Left renal cortex interstitium (tissue), 4 donors: ENCODE results near the gene HDAC11. TPM values are rescaled to one million over a fixed set of nuclear protein-coding genes. Genes with fewer than 3 reads are reported as not detected.

Source experiments
- DNase-seq, 4 donors: peaks; one replicate each; pipeline ENCODE4 v3.0.0-alpha.2; 2013; ENCODE audit warnings: low read depth in 4 of 4, low spot score in 2 of 4, missing footprints in 1 of 4
- polyA plus RNA-seq, 4 donors: library from polyadenylated mRNA; unstranded; fragments of 120-200 nt; gene quantifications; one replicate each; pipeline ENCODE4 v1.2.1, GENCODE V29; 2013; ENCODE audit not compliant: insufficient read length in 4 of 4

The HDAC11 gene
- polyA plus RNA-seq, 4 donors = 22.2 to 25.4 (median 23.3) TPM

DNA sequence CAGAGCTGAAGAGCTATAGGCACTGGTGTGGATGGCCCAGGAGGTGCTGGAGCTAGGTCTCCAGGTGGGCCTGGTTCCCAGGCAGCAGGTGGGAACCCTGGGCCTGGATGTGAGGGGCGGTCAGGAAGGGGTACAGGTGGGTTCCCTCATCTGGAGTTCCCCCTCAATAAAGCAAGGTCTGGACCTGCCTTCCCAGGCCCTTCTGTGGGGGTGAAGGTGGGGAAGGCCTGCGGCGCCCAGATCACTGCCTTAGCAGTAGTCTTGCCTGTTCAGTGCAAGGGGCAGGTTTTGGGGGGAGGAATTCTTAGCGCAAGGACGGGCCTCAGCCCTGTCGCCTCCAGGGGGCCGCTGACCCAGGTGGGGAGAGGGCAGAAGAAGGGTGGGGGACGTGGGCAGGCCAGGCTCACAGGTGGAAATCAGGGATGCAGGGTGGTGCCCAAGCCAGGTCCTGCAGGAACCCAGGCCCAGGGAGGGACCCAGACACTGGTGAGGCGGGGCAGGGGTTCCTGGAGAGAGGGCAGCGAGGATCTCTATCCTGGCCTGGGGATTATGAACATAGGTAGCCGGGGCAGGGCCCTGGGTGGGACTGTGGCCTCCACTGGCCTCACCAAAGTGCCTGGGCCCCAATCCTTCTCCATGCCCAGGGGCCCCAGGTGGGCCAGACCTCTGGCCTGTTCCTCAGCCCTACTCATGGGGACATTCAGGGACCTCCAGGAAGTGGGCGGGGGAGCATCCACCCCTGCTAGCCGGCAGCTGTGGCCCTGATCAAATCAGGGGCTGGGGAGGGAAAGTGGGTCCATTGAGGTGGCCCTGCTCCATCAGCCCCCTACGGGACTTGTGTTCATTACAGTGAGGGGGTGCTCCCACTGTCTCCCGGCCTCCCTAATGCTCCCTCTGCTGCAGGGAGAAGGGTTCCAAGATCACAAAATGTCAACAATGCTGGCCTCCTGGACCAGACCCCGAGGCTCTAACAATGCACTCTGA lies 25.3 kb downstream of the HDAC11 start:
- no peak for DNase-seq

DNA sequence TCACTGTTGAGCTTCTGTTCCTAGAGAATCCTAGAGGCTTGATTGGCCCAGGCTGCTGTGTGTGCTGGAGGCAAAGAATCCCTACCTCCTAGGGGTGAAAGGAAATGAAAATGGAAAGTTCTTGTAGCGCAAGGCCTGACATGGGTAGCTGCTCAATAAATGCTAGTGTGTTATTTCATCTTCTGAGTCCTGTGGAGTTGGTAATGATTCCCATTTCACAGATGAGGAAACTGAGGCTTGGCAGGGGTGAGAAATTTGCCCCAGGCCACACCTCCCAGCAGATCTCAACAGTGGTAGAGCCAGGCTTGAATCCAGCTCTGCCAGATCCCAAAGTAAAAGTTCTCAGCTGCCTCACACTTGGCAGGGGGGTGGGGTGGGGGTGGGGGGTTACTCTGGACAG lies 26.1 kb downstream of the HDAC11 start:
- DNase-seq = no peak

DNA sequence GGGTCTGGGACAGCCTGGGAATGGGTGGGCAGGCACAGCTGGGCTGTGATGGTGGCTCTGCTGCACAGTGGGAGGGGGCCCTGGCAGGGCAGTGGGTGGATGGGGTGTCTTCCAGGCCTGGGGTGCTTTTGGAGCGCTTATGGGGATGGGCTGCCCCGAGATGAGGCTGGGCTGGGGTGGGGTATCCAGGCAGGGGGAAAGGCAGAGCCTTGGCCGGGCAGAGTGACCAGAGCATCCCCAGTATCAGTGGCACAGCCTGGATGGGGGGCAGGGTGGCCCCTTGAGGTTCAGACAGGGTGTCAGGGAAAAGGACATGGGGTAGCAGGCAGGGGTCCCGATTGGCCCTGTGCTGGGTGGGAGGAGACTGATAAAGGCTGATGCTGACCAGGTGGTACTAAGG lies 26.6 kb downstream of the HDAC11 start:
- DNase-seq = no peak

DNA sequence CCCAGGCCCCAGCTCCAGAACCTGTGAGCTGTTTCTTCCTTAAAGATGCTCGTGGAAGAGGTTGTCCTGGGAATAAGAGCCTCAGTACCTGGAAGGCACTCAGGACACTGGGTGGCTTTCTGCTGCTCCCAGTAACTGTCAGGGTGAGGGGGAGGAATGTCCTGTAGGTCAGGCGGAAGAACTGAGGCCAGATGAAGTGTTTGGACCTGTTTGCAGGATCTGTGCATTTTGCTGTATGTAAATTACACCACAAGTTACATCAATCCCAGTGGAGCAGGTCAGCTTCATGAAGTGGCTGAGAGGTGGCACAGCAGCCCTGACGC lies 27.1 kb downstream of the HDAC11 start:
- DNase-seq = no peak

DNA sequence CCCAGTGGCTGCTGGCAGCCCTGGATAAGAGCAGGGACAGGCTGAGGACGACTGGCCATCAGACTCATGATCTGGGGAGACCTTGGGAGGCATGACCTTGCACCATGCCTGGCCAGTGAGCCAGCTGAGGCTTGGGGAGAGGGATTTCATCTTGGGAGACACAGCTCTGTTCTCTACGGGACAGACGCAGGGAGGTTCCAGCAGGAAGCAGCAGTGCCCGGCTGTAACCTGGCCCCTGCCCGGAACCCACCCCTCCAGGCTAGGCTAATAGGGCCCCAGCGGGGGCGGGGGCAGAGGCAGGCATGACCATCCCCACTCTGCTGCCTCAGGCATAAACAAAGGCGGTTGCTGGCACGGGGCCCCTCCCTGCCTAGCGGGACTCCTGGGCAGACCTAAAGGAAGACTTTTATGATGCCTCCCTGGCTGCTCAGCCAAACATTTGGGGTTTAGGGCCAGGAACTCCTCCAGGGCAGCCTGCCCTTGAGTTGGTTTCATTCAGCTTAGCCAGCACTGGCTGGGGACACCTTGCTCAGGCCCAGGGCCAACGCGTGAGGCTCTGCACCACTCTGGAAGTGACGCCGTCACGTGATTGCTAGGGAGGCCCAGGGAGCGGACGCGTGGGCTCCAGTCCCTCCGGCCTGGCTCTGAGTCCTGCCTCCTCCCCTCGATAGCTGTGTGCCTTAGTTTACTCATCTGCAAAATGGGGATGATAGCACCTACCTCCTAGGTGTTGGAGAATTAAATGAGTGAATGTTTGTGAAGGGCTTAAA lies 27.6 kb downstream of the HDAC11 start:
- no peak for DNase-seq

DNA sequence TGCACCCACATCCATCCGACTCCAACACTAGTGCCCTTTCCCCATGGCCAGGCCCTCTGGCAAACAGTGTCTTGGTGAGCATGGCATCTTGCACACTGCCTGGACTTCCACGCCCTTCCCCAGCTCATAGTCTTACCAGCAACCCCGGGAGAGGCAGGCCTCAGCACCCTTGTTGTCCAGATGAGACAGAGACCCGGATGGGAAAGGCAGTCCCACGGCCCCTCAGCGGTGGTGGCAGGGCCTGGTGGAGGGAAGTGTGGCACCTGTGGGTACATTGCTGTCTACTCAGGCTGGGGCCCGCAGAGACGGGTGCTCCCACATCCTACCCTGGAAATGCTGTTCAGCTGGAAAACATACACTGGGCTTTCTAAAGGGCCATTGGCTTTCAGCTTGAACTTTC lies 28.4 kb downstream of the HDAC11 start:
- no peak for DNase-seq

DNA sequence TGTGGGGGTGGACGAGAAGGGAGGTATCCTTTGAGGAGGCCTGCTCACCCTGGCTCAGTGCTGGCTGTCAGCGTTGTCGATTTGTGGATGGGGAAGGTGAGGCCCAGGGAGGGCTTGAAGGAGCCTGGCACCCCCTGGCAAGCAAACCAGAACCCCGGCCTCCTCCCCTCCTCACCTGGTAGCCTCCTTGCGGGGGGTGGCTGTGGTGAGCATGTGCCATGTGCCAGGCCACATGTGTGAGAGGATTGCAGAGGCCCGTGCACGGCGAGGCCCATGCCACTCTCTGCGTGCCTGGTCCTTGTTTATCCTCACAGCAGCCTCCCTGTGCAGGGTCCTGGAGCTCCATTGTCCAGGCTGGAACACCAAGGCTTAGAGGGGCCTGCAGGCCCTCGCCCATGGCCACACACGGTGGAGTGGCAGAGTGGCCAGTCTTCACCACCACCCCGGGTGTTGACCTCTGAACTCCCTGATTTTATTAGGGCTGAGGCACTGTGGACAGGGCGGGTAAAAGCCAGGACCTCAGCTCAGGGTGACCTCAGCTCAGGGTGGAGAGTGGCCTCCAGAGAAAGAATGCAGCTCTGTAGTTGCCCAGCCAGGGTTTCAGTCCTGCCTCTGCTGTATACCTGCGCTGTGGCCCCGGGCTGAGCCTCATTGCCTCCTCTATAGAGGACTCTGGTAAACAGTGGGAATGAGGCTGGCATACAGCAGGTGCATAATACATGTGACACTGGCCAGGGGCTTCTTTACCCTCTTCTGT lies 29.1 kb downstream of the HDAC11 start:
- DNase-seq = no peak

DNA sequence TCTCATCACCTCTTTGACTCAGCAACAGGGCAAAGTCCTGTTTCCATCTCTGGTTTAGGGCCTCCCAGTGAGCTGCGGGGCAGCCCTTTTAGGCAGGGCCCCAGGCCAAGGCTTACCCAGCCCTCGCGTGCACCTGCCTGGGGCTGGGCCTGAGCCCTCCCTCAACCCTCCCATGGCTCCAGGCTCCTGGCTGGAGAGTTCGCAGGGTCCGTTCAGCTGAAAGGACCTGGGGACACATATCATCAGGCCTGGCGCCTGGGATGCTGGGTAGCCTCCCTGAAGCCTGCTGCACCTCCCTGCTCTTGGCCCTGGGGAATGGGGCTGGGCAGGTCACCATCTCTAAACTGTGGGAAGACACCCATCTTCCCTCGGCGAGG lies 29.7 kb downstream of the HDAC11 start:
- no peak for DNase-seq

DNA sequence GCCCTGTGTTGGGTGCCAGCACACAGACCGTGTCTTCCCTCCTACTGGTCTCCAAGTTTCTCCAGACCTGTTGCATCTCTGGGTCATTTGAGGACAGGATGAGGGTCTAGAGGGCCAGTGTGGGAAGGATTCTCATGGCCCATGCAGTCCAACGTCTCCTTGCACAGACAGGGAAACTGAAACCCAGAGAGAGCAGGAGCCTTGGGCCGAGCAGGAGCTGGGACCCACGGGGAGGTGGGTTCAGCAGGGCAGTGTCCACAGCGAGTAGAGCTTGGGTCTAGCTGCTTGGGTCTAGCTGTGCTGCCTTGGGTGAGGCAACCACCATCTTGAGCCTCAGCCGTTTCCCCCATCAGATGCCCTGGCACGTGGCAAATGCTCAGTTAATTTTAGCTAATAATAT lies 32.3 kb downstream of the HDAC11 start:
- no peak for DNase-seq

DNA sequence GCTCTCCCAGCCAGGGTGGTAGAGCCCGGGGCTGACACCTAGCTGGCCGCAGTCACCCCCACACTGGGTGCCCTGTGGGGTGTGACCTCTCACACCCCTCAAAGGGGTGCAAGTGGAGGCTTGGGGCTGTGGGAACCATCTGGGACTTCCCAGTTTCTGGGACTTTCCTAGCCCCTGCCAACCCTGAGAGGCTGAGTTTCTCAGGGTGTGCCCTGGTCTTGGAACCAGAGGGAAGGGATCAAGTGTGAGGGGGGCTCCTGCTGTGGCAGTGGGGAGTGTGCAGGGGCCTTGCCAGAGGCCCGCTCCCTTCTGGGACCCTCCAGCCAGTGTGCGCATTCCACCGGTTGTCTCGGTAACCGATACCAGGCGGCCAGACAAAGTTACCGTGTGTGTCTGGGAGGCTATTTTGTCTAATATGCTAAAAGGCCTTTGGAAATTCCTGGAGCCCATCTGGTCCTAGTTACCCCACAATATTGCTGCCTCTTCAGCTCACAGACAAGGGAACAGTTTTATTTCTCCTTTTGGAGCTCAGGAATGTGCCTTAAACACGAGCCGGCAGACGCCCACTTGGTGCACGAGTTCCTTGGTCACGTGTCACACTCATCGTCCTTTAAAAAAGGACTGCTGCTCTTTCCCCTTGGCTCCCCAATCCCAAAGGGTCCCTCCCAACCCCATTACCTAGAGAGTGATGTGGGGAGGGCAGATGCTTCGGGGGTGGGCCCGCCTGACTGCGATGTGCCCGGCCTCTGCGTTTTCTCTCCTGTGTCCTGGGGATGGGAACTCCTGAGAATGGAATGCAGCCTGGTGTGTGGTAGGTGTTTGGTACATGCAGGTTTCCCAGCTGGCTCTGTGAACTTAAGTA lies 33.2 kb downstream of the HDAC11 start:
- no peak for DNase-seq

DNA sequence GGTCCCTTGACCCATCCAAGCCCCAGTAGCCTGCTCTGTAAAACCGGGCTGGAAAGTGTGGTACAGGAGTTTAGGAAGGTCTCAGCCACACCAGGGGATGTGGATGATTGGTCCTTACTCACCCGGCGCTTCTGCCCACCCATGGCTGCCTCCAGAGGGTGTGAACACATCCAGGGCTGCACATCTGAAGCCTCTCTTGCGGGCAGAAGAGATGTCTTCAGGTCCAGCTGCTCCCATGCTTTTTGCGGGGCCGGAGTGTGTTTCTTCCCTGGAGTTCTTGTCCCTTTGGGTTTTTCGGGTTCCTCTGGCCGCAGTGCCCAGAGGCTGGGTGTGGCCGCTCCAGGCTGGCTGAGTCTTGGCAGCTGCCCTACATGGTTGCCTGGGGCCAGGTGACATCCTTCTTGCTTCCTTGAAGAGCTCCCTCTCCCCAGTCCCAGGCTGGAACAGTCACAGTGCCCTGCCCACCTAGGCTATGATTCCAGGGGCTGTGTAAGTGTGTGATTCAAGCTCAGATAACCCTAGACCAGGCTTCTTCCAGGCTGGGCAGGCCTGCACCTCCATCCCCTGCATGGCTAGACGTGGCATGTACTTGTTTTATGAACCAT lies 33.9 kb downstream of the HDAC11 start:
- DNase-seq = no peak

DNA sequence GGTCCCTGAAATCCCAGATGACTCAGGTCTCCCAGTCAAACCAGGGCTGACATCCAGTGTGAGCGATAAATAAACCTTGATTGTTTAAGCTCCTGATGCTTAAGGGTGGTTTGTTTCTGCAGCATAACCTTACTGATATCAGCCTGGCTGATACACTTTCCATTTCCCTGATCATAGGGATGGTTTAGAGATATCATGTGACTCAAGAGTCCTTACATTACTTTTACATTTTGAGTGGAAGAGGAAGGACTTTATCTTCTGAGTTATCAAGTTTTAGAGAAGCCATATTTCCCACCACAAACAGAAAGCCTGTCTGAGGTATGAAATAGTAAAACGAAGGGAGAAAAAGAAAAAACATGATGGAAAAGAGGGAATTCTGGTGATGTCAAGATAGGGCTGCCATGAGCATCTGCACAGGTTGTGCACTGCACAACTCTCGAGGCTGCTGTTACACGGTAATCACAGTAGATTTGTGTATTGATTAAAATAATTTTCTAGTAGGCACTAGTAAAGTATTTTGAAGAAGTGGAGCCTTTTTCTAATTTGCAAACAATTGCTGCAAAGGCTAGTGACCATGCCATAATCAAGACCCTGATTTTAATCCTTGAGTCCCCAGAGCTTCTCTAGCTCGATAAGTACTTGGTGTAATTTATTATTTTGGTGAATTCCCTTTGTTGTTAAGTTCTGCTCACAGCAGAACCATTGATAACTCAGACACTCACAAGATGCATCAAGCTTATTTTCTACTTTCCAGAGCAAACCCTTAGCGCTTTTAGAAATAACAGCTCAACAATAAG lies 34.7 kb downstream of the HDAC11 start:
- DNase-seq = no peak

DNA sequence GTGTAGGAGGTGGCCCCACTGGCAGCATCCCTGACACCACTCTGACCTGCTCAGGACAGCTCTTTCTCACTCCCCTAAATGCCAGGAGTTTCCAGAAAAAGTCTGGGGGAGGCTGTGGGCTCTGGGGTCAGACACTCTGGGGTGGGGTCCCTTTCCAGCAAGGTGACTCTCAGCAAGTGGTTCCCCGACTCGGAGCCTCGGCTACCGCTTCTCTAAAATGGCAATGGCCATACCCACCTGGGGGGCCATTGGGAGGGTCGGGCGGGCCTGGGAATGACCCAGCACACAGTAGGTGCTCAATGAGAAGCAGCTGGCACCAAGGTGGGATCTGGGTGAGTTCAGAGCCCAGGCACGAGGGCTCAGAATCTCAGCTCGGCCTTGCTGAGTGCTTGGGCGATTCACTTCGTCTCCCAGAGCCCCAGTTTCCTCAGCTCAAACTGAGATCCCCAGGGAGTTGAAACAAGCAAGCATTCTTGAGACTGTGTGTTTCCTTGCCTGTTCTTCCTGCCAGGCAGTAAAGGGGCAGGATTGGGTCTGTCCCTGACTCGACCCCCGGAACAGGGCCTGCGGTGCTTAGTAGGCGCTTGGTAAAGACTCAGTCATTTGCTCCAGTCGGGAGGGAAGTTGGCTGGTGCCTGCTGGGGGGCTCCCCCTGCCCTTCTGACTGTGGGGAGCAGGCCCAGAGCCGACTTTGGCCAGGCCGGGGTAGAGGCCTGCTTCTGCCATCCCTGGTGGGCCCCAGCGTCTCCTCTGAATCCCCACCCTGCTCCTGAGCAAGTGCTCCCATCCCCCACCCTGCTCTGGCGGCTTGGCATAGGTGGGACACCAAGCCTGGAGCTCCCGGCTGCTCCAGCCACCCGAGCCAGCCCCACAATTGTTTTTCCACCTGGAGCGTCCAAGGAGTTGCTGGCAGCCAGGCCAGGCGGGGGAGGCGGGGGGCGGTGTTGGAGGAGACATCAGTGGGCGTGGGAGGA lies 36.0 kb downstream of the HDAC11 start:
- DNase-seq = no peak

DNA sequence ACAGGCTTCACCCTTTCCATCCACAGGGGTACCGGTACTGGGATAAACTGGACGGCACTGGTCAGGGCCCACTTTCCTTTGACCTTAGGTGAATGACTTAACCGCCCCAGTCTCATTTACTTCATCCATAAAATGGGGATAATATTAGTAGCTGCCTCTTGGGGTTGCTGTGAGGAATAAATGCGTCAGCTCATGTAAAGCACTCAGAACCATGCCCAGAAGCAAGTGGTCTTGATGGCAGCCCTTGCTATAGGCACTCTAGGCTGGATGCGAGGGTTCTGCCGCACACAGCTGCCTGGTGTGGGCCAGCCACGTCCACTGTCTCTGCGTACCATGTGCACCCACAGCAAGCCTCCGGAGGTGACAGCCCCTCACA lies 36.6 kb downstream of the HDAC11 start:
- DNase-seq = no peak

DNA sequence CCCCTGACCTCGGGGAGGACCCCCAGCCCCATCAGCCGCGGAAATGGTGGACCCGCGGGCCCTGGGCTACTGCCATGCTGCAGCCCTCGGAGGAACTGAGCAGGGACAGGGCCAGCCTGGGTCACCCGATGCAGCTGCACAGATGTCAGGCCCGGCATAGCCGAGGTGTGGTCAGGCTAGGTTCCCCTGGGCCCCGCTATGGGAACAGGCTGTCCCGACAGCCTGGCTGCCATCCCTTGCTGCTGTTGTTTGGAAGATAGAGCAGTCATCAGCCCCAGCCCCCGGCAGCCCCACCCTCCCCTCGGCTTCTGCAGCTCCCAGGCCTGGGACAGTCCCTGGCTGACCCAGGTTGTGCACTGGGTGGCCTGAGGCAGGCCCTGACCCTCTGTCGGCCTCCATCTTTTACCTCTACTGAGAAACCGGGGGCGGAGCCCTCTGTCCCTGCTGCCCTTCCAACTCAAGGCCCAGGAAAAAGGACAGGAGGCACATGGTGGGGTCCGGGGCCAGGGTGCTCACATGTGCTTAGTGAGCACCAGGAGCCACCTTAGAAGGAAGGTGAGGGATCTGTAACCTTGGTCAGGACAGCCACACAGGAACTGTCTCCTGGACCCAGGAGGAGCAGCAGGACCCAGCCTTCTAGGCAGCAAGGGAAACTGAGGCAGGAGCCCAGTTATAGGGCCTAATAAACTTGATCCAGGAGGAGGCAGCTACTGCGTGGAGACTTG lies 37.3 kb downstream of the HDAC11 start:
- DNase-seq = no peak

DNA sequence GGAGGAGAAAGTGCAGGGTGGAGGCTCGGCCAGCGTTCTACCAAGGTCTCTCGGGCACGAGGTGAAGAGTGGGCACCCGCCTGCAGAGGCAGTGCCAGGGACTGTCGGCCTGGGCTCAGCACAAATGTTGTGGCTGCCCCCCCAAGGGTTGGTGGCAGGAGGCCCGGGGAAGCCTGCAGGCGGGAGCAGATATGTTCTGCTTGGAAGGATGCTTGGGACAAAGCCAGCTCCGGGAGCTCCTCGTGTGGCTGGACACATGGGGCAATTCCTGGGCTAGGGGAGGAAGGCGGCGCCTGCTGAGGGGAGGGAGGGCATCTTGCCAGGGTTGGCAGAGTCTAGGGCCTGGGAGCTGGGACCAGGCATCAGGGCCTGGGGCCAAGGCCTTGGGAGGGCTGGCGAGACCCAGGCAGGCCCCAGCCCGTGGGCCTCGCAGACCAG lies 38.4 kb downstream of the HDAC11 start:
- no peak for DNase-seq
